ENCODE data around the gene RASGRP4.

DNA sequence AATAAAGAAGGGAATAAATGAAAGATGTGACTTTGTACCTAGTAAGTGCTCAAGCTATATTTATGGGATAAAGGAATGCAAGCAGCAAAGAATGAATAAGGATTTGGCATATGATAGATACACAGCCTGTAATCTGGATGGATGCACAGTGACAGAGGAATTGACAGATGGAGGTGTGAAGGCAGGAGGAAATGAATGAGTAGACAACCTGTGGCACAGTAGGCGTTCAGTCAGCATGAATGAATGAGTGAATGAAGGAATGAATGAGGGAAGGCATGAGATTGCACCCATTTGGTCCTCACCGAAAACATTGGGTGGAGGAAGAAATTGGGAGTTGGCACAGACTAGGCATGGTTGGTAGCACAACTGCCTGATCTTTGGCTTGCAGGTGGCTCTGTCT lies 56.4 kb downstream of the RASGRP4 start:
- TF ChIP-seq, protein P1, sequence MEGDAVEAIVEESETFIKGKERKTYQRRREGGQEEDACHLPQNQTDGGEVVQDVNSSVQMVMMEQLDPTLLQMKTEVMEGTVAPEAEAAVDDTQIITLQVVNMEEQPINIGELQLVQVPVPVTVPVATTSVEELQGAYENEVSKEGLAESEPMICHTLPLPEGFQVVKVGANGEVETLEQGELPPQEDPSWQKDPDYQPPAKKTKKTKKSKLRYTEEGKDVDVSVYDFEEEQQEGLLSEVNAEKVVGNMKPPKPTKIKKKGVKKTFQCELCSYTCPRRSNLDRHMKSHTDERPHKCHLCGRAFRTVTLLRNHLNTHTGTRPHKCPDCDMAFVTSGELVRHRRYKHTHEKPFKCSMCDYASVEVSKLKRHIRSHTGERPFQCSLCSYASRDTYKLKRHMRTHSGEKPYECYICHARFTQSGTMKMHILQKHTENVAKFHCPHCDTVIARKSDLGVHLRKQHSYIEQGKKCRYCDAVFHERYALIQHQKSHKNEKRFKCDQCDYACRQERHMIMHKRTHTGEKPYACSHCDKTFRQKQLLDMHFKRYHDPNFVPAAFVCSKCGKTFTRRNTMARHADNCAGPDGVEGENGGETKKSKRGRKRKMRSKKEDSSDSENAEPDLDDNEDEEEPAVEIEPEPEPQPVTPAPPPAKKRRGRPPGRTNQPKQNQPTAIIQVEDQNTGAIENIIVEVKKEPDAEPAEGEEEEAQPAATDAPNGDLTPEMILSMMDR (IDR thresholded peaks at IDR 0.05; ENCODE audit: insufficient read depth, low read depth, low read length), result no peak
- TF ChIP-seq EZH2 (IDR thresholded peaks at IDR 0.05; ENCODE audit: insufficient read depth, low read length), result no peak
